Measurements from ENCODE around the gene MAGI2.

DNA sequence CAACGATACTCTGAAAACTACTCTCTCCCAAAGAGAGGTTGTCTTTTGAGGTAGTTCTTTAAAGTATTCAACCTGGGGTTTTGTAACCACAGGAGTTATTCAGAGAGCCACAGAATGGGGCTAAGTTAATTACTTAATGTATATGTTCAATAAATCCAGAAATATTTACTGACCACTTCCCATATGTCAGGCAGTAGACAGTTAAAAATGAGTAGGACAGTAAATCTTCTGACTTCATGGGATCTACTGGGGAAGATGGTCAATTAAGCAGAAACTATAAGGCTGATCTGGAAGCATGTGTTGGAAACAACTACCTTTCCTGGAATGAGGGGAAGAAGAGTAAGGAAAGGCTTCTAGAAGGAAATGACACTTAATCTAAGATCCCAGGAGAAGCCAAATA lies 167.7 kb downstream of the MAGI2 start:
- TF ChIP-seq, protein P1, sequence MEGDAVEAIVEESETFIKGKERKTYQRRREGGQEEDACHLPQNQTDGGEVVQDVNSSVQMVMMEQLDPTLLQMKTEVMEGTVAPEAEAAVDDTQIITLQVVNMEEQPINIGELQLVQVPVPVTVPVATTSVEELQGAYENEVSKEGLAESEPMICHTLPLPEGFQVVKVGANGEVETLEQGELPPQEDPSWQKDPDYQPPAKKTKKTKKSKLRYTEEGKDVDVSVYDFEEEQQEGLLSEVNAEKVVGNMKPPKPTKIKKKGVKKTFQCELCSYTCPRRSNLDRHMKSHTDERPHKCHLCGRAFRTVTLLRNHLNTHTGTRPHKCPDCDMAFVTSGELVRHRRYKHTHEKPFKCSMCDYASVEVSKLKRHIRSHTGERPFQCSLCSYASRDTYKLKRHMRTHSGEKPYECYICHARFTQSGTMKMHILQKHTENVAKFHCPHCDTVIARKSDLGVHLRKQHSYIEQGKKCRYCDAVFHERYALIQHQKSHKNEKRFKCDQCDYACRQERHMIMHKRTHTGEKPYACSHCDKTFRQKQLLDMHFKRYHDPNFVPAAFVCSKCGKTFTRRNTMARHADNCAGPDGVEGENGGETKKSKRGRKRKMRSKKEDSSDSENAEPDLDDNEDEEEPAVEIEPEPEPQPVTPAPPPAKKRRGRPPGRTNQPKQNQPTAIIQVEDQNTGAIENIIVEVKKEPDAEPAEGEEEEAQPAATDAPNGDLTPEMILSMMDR (conservative IDR thresholded peaks at IDR 0.05; ENCODE audit: low read length): no peak
- TF ChIP-seq EZH2phosphoT487 (IDR thresholded peaks at IDR 0.05; ENCODE audit: borderline replicate concordance, low read depth, low read length): no peak
